H1 (cell line): Measurements from ENCODE around the gene SLC12A4. TPM values are rescaled to one million over a fixed set of nuclear protein-coding genes. Genes with fewer than 3 reads are reported as not detected.

Source experiments
- CTCF ChIA-PET: fragments of 300-600 bp; sonication (Branson Sonifier 250); formaldehyde crosslinking; loops from one replicate; lab custom pipeline; 2021; ENCODE audit not compliant: partially characterized antibody; lab: Charles Lee
- POLR2A ChIA-PET: fragments of 300-600 bp; sonication (Branson Sonifier 250); formaldehyde crosslinking; loops from one replicate; lab custom pipeline; 2021; ENCODE audit warnings: inconsistent platforms; ENCODE audit not compliant: partially characterized antibody; lab: Charles Lee
- DNase-seq, 2 experiments: peaks; one replicate each; pipeline versions ENCODE4 v3.0.0 to v3.0.0-alpha.2; 2010 to 2022; ENCODE audit warnings: low spot score in 2 of 2, low read depth in 1 of 2, mixed read lengths in 1 of 2
- FAIRE-seq: peaks from 2 replicates; lab custom pipeline; 2011; peaks lifted over from hg19 to GRCh38; lab: Jason Lieb, UNC
- H2AFZ ChIP-seq: 2 replicates; pipeline ENCODE4 v1.8.1; 2012; ENCODE audit warnings: low read length, inconsistent platforms
- H2AK5ac ChIP-seq: 2 replicates; pipeline ENCODE4 v1.6.1; 2013; ENCODE audit warnings: low read depth, low read length
- H2BK120ac ChIP-seq: replicated peaks from 2 replicates; pipeline ENCODE3; 2013; ENCODE audit warnings: low read depth, low read length, inconsistent platforms
- H2BK12ac ChIP-seq: 2 replicates; pipeline ENCODE4 v1.6.1; 2013; ENCODE audit warnings: low read depth, low read length
- H2BK15ac ChIP-seq: 2 replicates; pipeline ENCODE4 v1.6.1; 2013; ENCODE audit warnings: low read length
- H2BK20ac ChIP-seq: 2 replicates; pipeline ENCODE4 v1.6.1; 2013; ENCODE audit warnings: low read length
- H2BK5ac ChIP-seq: 2 replicates; pipeline ENCODE4 v1.6.1; 2013; ENCODE audit warnings: low read depth, low read length
- H3K14ac ChIP-seq: 2 replicates; pipeline ENCODE4 v1.6.1; 2013; ENCODE audit warnings: inconsistent platforms; ENCODE audit not compliant: insufficient read length
- H3K18ac ChIP-seq: 2 replicates; pipeline ENCODE4 v1.6.1; 2013; ENCODE audit warnings: low read length; ENCODE audit errors: extremely low read depth
- H3K23ac ChIP-seq: 2 replicates; pipeline ENCODE4 v1.6.1; 2013; ENCODE audit warnings: inconsistent platforms; ENCODE audit not compliant: insufficient read length
- H3K23me2 ChIP-seq: 2 replicates; pipeline ENCODE4 v1.6.1; 2013; ENCODE audit warnings: low read depth, low read length
- H3K27ac ChIP-seq: 2 replicates; pipeline ENCODE4 v1.6.1; 2011; ENCODE audit warnings: low read depth, low read length, inconsistent platforms
- H3K27me3 ChIP-seq, 4 experiments: replicated peaks in 1 of 4; 1 replicate in 1 of 4; 2 replicates in 3 of 4; pipeline versions ENCODE4 v1.6.1 to v1.8.1; 2011 to 2013; ENCODE audit warnings: low read length in 3 of 4, mild to moderate bottlenecking in 3 of 4, inconsistent platforms in 2 of 4, mixed read lengths in 2 of 4, moderate library complexity in 1 of 4; ENCODE audit not compliant: control insufficient read depth in 3 of 4, insufficient read depth in 3 of 4; ENCODE audit errors: extremely low read depth in 1 of 4
- H3K36me3 ChIP-seq, 4 experiments: 2 replicates each; pipeline versions ENCODE4 v1.6.1 to v1.8.1; 2011 to 2013; ENCODE audit warnings: mild to moderate bottlenecking in 4 of 4, low read length in 3 of 4, moderate library complexity in 2 of 4, control low read depth in 1 of 4, inconsistent platforms in 1 of 4; ENCODE audit not compliant: insufficient read depth in 4 of 4, control insufficient read depth in 2 of 4
- H3K4ac ChIP-seq: replicated peaks from 2 replicates; pipeline ENCODE3; 2013; ENCODE audit warnings: low read length, low read depth, mixed read lengths, inconsistent platforms; ENCODE audit not compliant: insufficient read length
- H3K4me1 ChIP-seq, 4 experiments: replicated peaks in 1 of 4; 1 replicate in 1 of 4; 2 replicates in 3 of 4; pipeline versions ENCODE4 v1.6.1 to v1.8.1; 2011 to 2013; ENCODE audit warnings: low read length in 3 of 4, inconsistent platforms in 2 of 4, mixed read lengths in 1 of 4; ENCODE audit not compliant: insufficient read depth in 4 of 4, control insufficient read depth in 3 of 4
- H3K4me2 ChIP-seq, 2 experiments: 2 replicates each; pipeline versions ENCODE4 v1.6.1 to v1.8.1; 2011 to 2013; ENCODE audit warnings: low read depth in 2 of 2, low read length in 2 of 2, control low read depth in 1 of 2, inconsistent platforms in 1 of 2, mild to moderate bottlenecking in 1 of 2; ENCODE audit not compliant: insufficient read depth in 1 of 2
- H3K4me3 ChIP-seq, 4 experiments: fragments of 200-600, 300-600 bp in 1 of 4; sonication (generic), shearing (Covaris generic), sonication (Bioruptor Twin) in 1 of 4; 2 replicates each; pipeline versions ENCODE4 v1.5.1 to v1.8.1; 2011 to 2016; ENCODE audit warnings: low read length in 4 of 4, low read depth in 3 of 4, control low read depth in 2 of 4, inconsistent platforms in 2 of 4, mild to moderate bottlenecking in 2 of 4, mixed read lengths in 1 of 4, moderate library complexity in 1 of 4; ENCODE audit not compliant: insufficient read depth in 2 of 4; ENCODE audit errors: extremely low read depth in 1 of 4
- H3K56ac ChIP-seq: replicated peaks from 2 replicates; pipeline ENCODE3; 2013; ENCODE audit warnings: low read depth, mild to moderate bottlenecking, mixed read lengths, low read length, inconsistent platforms; ENCODE audit not compliant: insufficient read length
- H3K79me1 ChIP-seq: 2 replicates; pipeline ENCODE4 v1.6.1; 2013; ENCODE audit warnings: low read depth, low read length, control low read depth
- H3K79me2 ChIP-seq, 2 experiments: 2 replicates each; pipeline versions ENCODE4 v1.6.1 to v1.8.1; 2012 to 2013; ENCODE audit warnings: low read length in 2 of 2, mild to moderate bottlenecking in 2 of 2, inconsistent platforms in 1 of 2; ENCODE audit not compliant: insufficient read depth in 2 of 2, control insufficient read depth in 1 of 2
- H3K9ac ChIP-seq, 4 experiments: replicated peaks in 1 of 4; 1 replicate in 1 of 4; 2 replicates in 3 of 4; pipeline versions ENCODE4 v1.6.1 to v1.8.1; 2011 to 2013; ENCODE audit warnings: low read depth in 3 of 4, low read length in 3 of 4, control low read depth in 2 of 4, mild to moderate bottlenecking in 2 of 4, moderate library complexity in 2 of 4, inconsistent platforms in 1 of 4; ENCODE audit errors: extremely low read depth in 1 of 4
- H3K9me3 ChIP-seq, 2 experiments: 2 replicates each; pipeline versions ENCODE4 v1.6.1 to v1.8.1; 2012 to 2013; ENCODE audit warnings: mild to moderate bottlenecking in 2 of 2, moderate library complexity in 2 of 2, control low read depth in 1 of 2, inconsistent platforms in 1 of 2, low read depth in 1 of 2, low read length in 1 of 2, mixed read lengths in 1 of 2; ENCODE audit not compliant: insufficient read depth in 2 of 2
- H4K20me1 ChIP-seq, 2 experiments: replicated peaks in 1 of 2; 2 replicates each; pipeline versions ENCODE3 to v1.8.1; 2011 to 2013; ENCODE audit warnings: inconsistent platforms in 2 of 2, low read length in 2 of 2, mild to moderate bottlenecking in 1 of 2; ENCODE audit not compliant: insufficient read depth in 2 of 2, control insufficient read depth in 1 of 2
- H4K5ac ChIP-seq: 2 replicates; pipeline ENCODE4 v1.6.1; 2013; ENCODE audit warnings: low read length, low read depth, mixed read lengths, inconsistent platforms; ENCODE audit not compliant: insufficient read length
- H4K8ac ChIP-seq: 2 replicates; pipeline ENCODE4 v1.8.0; 2013; ENCODE audit warnings: mild to moderate bottlenecking, moderate library complexity, low read length, inconsistent platforms; ENCODE audit not compliant: insufficient read depth; ENCODE audit errors: extremely low read depth
- H4K91ac ChIP-seq: replicated peaks from 2 replicates; pipeline ENCODE3; 2013; ENCODE audit warnings: low read length, mixed read lengths, inconsistent platforms; ENCODE audit not compliant: insufficient read length
- ASH2L ChIP-seq: fragments of 200-600, 300-600 bp; sonication (generic); IDR thresholded peaks from one replicate; pipeline ENCODE4 v1.7.1; 2017; ENCODE audit warnings: low read length
- CHD2 ChIP-seq: IDR thresholded peaks from 2 replicates; pipeline ENCODE4 v1.6.1; 2012; ENCODE audit warnings: low read length, improper control_type of control experiment
- POLR2A ChIP-seq, 2 experiments: IDR thresholded peaks; 1 replicate in 1 of 2; 2 replicates in 1 of 2; pipeline ENCODE4 v1.6.1; 2011; ENCODE audit warnings: low read depth in 2 of 2, low read length in 2 of 2, mild to moderate bottlenecking in 2 of 2; ENCODE audit errors: control extremely low read depth in 1 of 2
- WGBS, 2 experiments: shearing (Covaris generic) in 1 of 2; methylation state at CpG; one replicate each; pipeline versions ENCODE4 v1.1.6 to v1.1.7; 2013 to 2015; ENCODE audit warnings: low lambda C conversion rate in 2 of 2, mixed read lengths in 2 of 2, inconsistent platforms in 1 of 2, low coverage in 1 of 2, missing lambda C conversion rate in 1 of 2; ENCODE audit not compliant: insufficient replicate concordance in 2 of 2, insufficient coverage in 1 of 2, insufficient read length in 1 of 2; ENCODE audit errors: extremely low coverage in 1 of 2, missing lambda C conversion rate in 1 of 2; 5-methylcytosine and 5-hydroxymethylcytosine counted together
- polyA plus RNA-seq, 7 experiments: library from polyadenylated mRNA; depleted of rRNA in 3 of 7; stranded (reverse) in 5 of 7; unstranded in 2 of 7; fragments of >200 nt in 5 of 7; fragments of 200-250 nt in 2 of 7; gene quantifications; 1 replicate in 5 of 7; 2 replicates in 1 of 7; 4 replicates in 1 of 7; pipeline versions ENCODE4 v1.2.1 to v1.2.3, GENCODE V29; 2011 to 2013; ENCODE audit warnings: missing spikeins in 2 of 7, mixed read lengths in 2 of 7
- total RNA-seq: library from RNA; stranded (reverse); fragmentation: NEBNext Ultra II Directional; extraction: Animal tissue kit (Norgen Biotek cat#: 25700); gene quantifications from 2 replicates; pipeline ENCODE4 v1.2.1, GENCODE V29; 2021

Gene SLC12A4
- total and polyA plus RNA-seq, 2 of the 8 experiments (the other 6 are each of a cell fraction or from before 2014, with no cell fraction given): 41.3 to 49.3 TPM

DNA sequence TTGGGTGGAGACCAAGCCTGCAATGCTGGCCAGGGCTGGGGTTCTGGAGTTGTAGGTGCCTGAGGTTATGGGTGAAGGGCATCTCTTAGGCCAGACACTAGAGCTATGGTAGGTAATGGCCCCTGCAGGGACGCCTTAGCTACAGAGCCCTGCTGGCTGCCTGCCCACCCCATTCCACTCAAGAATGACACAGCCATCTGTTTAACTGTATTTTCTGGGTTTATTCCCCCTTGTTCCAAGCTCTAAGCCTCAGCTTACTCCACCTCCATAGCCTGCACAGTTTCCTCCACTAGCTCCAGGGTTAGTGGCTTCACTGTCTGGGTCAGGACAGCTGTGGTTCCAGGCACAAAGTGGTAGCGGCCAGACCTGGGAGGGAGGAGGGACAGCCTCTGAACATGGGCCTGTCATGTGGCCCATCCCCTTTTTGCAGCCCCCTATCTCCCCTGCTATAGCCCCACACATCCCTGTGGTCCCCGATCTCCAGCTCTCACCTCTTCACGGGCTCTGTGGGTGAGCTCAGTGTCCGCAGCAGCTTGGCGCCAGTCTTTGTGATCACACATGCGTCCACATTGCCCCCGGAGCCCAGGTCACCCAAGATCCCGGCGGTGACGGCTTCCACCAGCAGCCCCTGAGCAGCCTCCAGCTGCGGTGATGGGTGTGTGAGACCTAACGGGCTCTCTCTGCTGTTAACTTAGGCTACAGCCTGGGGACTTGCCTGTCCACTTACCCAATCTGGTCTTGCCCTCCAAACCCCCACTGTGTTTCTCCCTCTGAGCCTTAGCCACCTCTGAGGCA lies 33.9 kb downstream of the SLC12A4 start:
- H2BK12ac ChIP-seq: 0 out of 2 replicates have a peak overlapping the region, but pooled peaks have one; percentile 20
- H3K4me1 ChIP-seq: peaks cover 0 to 15% (median 8%) of the 10 kb centered on the region in 4 experiments; a peak in 5 of 7 replicates
- TF ChIP-seq POLR2A (IDR thresholded peaks at IDR 0.05; ENCODE audit: control extremely low read depth in 1 of 2, low read depth in 2 of 2, low read length in 2 of 2) (peak in 1 of 2 experiments; percentile 47; a peak in 1 of 3 replicates), ASH2L (no peak), CHD2 (no peak)
- no peaks in the 10 kb centered on the region for H3K36me3 ChIP-seq
- no peak overlapping the region for H4K5ac ChIP-seq
- H3K23me2 ChIP-seq: peaks cover 18% of the 10 kb centered on the region
- no peak overlapping the region for H3K4ac ChIP-seq
- H3K9ac ChIP-seq: peak overlapping the region in 3 of 4 experiments; percentile 67 to 78 (median 77); a peak in 4 of 7 replicates
- H2AFZ ChIP-seq: no peak overlapping the region
- H2BK120ac ChIP-seq: no peak overlapping the region
- no peak for FAIRE-seq
- H3K23ac ChIP-seq: no peak overlapping the region
- 0 out of 4 replicates have a peak, but pooled peaks cover 0 to 3% of the 10 kb centered on the region in 2 experiments for H3K79me2 ChIP-seq
- H3K4me2 ChIP-seq: peak overlapping the region; percentile 96
- H3K9me3 ChIP-seq: no peaks in the 10 kb centered on the region
- no peak overlapping the region for H2AK5ac ChIP-seq
- H3K18ac ChIP-seq: no peak overlapping the region
- peak overlapping the region; percentile 81 for H4K8ac ChIP-seq
- peaks cover 1 to 11% of the 10 kb centered on the region in 2 experiments for H4K20me1 ChIP-seq
- peak overlapping the region; percentile 92 for H4K91ac ChIP-seq
- no peaks in the 10 kb centered on the region for H3K27me3 ChIP-seq
- no peak overlapping the region for H3K14ac ChIP-seq
- POLR2A ChIA-PET: interaction anchor here (0.6 to 4.2 kb wide), 27 partner anchors 8 to 286 kb away, joined by 3 to 47 read pairs (median 5); partner anchors contain the start of genes CENPT, EDC4, LCAT and NRN1L
- DNase-seq: no peak
- peak overlapping the region; percentile 69 to 98 (median 92); a peak in 7 of 8 replicates for H3K4me3 ChIP-seq
- H3K79me1 ChIP-seq: peaks cover 4% of the 10 kb centered on the region; the same call in 1 of the 2 replicates
- peak overlapping the region; percentile 54 for H3K56ac ChIP-seq
- H3K27ac ChIP-seq: no peak overlapping the region
- H2BK20ac ChIP-seq: no peak overlapping the region
- no peak overlapping the region for H2BK5ac ChIP-seq
- 70% methylated on average over 13 of the region's 13 CpGs; no CpG with 5 or more reads in 1 of the 2 experiments for WGBS, 2 experiments
- CTCF ChIA-PET: interaction anchor here (0.7 to 27.1 kb wide), 25 partner anchors 8 to 413 kb away, joined by 3 to 623 read pairs (median 4); partner anchors contain the start of genes C16orf86, EDC4, ENKD1 and LCAT
- no peak overlapping the region for H2BK15ac ChIP-seq
